HG03108 (cell line): ENCODE results near the gene JMJD7.

ENCODE experiments used
- ATAC-seq: cut with Tn5 transposase; IDR thresholded peaks from one replicate; pipeline ENCODE4 v1.9.1; 2021; ENCODE audit warnings: moderate library complexity; ENCODE audit not compliant: unreplicated experiment

The JMJD7 gene

DNA sequence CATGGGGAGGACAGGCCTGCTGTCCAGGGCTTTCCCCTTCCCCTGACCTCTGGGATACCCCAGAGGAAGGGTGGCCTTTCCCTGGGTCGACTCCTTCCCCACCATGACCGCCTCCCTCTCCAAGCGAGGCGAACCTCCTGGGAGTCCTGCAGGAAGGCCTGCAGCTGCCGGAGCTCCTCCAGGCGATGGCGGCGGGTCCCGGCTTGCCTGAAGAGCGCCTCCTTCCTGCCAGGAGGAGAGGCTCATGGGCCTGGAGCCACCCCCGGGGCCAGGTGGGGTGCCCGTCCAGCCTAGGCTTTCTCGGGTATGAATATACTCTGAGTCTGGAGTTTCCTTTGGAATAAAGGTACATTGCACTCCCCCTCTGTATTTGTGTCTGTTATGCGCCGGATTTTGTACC is 30.9 kb downstream of the JMJD7 start:
- ATAC-seq = no peak

DNA sequence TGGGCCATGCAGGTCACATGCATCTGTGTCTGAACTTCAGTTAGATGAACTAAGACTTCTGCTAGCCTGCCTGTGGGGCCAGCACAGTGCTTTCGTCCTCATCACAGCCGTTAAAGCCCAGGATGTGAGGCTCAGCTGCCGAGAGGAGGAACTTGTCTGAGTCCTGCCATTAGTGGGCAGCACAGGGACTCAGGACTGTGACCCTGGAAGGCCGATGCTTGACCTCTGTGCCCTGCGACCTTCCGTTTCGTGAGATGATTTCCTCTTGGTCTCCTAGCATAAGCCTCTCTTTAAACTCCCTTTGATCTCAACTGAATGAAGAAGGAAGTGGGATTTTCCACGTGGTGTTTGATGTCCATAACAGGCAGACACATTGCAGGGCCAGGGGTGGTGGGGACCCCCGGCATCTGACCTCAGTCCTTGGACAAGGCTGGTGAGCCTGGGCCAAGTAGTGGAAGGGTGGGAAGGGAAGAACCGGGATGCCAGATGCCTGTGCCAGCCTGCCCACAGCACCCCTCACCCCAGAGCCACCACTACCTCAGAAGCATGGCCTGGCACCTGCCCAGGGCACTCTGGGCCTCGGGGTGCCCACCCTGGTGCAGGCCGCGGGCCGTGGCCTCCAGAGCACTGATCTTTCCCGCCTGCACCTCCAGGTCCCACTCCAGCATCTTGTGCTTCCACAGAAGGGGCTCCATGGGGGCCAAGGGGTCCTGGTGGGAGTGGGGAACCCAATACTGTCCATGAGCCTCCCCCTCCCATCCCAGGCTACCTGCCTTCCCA is 32.3 kb downstream of the JMJD7 start:
- no peak for ATAC-seq

DNA sequence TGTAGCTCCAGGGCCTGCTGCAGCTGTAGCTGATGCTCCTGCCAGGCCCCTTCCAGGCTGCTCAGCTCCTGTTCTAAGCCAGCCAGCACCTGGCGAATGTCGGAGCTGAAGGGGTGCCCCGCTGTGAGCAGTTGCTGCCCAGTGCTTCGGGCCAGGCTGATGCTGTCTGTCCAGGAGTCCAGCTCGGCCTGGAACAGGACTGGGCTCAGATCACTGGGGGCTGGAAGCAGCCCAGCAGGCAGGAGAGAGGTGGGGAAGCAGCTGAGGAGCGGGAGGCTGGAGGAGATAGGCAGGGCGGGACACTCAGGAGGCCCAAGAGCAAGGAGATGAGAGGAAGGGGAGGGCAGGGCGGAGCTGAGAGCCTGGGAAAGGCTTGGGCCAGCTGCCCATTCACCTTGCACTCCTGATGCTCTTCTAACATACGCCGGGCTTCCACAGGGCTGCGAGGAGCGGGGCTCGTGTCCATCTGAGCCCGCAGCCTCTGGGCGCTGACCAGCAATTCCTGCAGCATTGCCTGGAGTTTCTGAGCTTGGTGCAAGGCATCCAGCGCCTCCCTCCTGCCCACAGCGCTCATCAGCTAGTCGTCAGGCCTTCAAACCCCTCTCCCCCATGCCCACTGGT is 34.0 kb downstream of the JMJD7 start:
- no peak for ATAC-seq

DNA sequence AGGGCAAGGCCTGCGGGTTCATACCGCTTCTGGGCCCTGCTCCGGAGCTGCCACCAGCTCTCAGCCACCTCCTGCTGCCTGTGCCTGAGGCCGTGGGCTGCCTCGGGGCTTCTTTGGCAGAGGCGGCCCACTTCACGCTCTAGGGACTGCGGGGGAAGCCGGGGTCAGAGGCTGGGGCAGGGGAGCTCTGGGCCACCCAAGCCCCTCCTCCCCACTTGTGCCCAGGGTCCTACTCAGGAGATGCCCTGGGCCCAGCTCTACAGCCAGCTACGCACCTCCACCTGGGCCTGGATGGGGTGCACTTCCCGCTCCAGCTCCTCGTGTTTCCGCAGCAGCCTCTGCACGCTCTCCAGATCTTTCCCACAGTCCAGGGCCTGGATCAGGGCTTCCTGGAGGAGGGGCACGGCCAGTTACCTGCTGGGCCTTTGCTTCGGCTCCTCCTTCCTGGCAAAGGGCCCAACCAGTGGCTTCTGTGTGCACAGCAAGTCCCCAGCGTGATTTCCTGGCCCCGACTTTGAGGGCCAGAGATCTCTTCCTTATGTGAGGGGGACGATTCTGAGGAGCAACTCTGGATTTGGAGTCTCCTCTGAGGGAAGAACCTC is 34.7 kb downstream of the JMJD7 start:
- ATAC-seq = no peak

DNA sequence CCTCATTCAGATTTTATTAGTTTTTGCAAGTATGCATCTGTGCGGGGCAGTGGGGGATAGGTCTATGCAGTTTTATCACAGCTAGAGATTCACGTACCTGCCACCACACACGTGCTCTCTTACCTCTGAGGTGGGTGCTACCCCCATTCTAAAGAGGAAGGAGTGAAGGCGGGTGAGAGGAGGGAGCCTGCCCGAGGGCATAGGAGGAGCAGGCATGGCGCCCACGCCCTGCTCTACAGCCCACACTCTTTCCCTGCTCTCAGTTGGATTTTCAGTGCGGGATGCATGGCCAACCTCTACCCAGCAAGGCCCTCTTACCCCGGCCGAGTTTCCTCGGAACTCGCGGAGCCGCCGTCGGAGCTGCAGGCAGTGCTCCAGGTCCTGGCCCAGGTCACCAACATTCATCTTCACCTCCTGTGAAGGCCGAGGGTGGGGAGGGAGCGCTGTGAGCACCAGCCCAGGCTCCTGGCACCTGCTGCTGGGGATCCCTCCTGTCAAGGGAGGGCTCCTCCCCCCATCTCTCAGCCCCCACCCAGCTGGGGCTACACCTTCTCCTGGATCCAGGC is 37.7 kb downstream of the JMJD7 start:
- ATAC-seq = no peak

DNA sequence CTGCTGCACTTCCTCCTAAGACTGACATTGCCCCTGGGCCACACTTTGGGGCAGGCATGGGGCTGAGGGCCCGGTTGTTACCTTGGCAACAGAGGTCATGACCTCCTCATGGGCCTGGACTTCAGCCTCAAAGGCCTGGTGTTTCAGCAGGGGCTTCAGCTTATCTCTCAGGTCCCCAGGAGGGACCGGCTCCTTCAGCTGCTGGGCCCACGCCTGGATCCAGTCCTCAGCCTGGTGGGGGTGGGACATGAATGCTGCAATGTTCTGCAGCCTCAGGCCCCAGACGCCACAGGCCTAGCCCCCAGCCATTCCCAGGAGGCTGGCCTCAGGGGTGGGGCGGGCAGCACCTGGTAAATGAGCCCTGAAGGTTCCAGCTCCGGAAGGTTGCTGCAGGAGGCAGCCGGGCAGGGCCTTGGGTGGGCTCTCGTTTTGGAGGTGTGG is 38.4 kb downstream of the JMJD7 start:
- no peak for ATAC-seq

DNA sequence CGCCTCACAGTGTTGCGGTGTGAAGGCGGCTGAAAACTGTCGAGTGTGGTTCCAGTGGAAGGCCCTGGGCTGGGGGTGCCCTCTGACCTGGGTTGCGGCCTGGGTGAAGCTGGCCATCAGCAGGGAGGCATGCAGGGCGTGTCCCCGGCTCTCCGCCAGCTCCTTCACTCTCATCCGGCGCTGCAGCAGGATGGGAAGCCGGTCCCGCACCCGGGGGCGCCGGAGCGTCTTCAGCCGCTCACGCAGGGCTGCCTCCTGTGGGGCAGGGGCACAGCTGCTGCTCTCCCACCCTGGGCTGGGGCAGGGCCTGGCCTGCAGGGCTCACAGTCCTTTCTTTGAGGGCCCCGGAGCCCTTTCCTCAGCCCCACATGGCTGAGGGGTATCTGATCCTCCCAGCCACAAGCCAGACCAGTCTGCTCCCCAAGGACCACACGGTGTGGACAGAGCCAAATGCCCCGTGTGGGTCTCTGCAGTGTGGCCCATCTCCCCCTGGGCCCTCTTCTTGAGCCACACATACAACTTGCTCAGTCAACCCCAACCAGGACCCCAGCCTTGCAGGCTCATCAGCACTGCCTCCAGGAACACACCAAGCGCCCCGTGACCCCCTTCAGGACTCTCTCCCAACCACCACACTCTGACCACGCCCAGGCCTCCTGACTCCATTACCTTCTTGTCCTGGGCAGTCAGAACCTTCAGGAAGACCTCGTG is 39.1 kb downstream of the JMJD7 start:
- no peak for ATAC-seq

DNA sequence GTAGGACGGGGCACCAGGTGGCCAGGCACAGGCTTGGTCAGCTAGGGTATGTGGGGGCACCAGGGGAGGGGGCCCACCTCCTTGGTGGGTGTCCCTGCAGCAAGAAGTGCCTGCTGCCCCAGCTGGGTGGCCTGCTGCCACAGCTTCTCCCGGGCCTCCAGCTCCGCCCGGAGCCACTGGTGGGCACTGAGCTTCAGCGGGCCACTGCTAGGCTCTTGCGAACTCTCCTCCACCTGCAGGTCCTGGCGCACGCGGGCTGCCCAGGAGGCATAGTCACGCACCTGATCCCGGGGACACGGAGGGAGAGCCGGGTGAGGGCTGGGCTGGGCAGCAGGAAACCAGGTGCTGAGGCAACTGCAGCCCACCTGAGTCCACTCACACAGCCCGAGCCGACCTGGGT is 40.4 kb downstream of the JMJD7 start:
- no peak for ATAC-seq

DNA sequence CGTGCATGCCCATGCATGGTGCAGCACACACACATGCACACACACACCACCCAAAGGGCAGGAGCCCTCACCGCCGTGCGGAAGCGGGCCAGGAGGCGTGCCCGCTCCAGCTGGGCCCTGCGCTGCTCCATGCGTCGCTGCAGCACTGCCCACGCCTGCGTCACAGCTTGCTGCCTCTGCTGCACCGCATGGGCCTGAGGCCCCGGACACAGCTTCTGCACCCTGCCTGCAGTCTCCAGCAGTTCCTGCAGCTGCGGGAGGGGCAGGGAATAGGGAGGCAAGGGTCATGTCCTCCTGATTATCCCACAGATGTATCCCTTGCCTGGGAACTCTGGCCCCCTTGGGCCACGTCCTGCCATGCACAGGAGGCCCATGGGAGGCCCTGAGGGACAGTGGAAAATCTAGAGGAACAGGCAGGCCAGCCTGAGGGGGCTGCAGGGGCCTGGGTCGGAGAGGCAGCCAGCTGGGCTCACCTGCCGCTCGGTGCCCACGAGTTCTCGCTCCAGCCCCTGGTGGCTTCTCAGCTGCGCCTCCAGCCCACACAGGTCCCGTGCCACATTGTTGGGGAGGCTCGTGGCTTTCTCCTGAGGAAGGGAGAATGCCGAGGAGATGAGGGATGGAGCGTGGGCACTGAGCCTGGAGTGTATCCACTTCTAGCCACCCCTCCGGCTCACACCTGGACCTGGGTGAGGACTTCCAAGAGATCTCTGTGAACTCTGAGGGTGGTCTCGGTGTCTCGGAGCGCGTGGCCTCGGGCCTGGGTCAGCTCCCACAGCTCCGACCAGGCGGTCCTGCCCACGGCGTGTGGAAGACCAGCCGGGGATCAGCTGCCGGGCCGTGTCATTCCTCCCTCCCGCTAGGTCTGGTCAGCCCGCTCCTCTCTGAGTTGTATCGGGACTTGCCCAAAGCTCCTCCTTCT is 42.1 kb downstream of the JMJD7 start:
- ATAC-seq = no peak

DNA sequence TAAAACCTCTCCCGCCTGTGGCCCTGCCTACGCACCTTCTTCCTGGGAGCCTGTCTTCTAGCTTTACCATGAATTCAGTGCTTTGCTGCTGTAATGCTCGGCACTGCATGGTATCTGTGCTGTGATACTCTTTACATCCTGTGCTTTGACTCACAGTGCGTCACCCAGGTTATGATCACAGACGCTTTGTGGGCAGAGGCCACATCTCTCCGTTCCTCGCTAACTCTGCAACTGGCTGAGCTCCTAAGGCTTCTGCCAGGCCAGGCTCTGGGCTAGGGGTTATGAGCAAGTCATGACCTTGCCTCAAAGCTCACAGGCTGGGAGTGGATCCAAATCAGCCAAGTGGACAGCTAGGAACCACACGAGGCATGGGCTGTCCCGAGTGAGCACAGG is 42.8 kb downstream of the JMJD7 start:
- no peak for ATAC-seq

DNA sequence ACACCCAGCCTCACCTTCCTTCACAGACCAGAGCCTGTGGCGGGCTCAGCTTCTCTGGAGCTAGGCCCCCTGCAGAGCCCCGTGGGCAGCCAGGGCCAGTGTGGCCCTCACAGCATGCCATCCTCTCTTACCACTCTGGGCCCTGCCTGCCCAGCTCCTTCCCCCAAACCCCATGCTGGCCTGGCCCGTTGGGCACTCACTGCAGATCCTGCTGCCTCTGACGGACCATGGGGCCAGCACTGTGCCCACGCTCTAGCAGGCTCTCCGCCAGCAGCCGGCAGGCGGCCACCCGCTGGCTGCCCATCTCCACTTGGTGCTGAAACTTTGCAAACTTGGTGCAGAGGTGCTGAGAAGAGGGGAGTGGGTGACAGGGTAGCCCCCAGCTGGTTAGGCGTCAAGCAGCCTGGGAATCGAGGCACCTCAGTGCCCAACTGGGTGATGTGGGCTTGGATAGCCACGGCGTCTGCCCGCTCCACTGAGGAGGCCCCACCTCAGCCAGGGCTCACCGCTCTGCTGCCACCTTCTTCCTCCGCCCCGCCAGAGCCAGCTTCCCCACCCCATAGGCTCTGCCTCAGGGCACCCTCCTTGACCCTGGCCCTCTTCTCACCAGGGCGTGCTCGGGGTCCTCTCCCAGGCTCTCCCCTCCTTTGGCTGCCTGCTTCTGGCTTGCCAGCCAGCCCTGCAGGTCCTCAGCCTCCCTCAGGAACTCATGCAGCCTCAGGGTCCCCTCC is 43.4 kb downstream of the JMJD7 start:
- ATAC-seq = no peak

DNA sequence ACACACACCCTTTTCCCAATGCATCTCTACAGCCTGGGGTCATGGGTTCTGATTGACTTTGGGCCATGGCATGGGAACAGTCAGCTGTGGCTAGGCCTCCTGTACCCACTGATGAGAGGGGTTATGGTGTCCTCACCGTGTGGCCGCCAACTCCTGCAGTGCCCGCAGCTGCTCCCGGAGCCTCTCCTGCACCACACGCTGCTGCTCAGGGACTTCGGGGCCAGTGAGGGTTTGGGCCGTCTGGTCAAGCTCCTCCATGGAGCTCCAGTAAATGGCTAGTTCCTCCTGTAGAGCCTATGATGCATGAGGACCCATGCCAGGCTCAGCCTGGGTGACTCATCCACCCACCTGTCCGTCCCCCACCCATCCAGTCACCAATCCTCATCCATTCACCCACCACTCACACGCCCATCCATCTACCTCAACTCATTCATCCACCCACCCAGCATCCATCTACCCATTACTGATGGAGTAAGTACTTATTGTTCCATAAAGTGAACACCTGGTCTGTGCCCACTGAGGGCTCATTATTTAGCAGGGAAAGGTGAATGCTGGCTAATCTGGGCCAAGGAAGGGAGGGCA is 44.4 kb downstream of the JMJD7 start:
- no peak for ATAC-seq

DNA sequence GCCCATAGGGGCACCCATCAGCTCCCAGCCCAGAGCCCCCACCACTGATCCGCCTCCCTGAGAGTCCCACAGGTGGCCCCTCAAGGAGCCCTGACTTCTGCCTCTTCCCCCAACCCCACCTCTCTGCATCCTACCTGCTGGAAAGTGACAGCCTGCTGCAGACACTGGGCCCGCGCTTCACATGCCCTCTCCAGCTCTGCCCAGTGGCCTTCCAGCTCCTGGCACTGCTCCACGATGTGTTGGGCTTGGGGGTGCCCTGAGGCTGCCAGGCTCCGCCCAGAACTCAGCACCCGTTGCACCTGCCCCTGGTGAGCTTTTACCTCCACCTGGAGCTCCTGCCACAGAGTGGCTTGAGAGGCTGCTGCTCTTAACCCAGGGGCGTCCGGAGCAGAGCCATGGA is 45.8 kb downstream of the JMJD7 start:
- ATAC-seq = no peak

DNA sequence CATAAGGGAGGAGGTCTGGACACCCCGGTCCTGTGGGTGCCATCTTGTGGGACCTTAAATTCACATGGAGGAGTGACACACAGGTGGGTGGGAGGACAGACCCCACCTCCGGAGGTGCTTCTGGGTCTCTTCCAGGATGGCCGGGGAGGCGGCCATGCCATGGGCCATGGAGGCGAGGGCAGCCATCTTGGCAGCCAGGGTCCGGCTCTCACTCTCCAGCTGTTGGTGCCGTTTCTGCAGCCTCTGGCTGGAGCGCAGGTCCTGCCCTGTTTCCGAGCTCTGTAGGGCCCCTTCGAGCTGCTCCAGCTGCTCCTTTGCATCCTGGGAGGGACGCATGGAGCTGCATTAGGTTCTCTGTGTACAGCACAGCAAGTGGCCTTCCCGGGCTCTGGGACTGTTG is 46.8 kb downstream of the JMJD7 start:
- ATAC-seq = no peak

DNA sequence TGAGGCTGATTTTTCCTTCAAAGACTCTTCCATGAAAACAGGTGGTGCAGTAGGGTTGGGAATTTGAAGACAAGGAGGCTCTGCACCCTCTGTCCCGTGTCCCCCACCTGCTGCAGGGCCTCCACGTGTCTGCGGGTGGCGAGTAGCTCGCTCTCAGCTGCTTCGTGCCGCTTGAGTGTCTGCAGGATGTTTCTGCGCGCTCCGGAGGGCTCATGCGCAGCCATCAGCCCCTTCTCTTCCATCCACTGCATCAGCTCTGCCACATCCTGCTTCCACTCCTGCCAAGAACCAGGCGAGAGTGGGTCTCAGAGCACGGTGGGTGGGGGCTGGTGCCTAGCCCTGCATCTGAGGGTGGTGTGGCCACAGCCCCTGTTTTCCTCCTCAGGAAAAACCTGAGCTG is 48.1 kb downstream of the JMJD7 start:
- ATAC-seq = no peak

DNA sequence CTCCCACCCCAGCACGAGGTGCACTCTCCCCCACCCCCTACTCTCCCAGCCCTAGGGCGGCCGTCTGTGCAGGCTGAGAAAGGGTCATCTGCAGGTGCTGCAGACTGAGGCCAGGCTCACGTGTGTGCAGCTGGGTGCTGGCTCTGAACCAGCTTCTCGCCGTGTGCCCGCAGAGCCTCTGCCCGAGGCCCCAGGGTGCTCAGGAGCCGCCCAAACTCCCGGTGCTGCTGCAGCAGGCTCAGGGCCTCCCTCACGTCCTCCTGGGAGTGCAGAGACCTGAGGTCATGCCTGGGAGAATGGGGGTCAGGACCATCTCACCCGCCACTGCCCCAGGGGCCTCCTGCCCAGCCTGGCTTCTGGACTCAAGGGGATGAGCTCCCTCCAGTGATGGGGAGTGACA is 48.8 kb downstream of the JMJD7 start:
- ATAC-seq = no peak

DNA sequence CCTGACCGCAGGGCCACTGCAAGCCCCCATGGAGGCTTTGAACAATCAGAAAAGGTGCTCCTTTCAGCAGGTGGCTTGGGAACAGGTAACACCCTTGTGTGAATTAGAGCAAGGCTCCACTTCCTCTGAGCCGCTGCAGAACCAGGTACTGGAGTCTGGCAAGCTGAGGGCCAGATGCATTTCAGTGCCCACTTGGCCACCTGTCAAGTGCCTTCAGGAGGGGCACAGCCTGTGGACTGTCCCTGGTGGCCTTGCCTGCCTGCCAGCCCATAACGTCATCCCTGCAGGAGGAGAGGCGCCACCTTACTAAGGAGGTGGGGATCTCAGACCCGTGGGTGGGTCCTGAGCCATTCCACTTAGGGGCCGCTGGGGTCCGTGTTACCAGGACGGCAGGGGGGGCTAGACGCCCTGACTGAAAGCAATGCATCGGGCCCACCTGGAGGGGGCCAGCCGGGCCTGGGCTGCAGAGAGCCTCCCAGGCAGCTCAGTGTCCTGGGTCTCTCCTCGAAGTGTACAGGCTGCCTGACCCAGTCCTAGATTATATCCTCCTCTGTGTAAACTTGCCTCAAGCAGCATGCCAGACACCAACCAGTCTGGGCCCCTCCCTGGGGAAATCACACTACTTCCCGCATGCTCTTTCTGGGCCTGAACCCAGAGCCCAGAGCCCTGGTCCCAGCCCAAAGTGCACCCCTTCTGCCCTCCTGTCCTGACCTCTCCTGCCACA is 49.9 kb downstream of the JMJD7 start:
- ATAC-seq = no peak

DNA sequence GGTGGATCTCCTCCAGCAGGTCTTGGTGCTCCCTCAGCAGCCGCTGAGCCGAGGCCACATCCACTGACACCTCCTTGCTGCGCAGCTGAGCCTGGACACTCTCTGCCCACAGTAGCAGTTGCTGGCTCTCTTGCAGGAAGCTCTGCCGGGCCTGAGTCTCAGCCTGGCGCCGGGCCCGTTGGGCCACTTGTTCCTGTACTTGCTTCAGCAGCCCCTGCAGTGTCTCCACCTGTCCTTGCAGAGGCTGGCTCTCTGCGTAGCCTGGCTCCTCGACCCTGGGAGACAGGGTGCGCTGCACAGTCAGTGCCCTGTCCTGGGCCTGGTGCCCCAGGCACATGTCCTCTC is 50.4 kb downstream of the JMJD7 start:
- ATAC-seq = no peak

DNA sequence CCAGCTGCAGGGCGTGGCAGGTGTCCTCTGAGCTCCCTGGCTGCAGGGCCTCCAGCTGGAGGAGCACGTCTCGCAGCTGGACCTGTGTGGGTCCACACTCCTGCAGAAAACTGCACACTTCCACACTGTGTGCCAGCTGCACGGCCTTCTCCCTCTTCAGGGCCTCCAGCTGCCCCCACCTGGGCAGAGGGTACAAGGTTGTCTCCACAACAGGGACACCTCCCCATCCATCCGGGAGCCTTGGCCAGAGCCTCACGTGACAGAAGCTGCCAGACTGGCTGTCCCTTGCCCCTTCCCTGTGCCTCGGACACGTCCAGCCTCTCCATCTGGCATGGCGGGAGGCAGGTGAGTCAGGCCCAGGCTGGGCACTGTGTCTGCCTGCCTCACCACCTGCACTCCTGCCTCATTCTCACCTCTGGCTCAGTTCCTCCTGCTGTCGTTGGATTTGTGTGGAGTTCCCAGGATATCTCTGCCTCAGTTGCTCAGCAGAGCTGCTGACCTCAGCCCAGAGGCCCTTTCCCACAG is 51.5 kb downstream of the JMJD7 start:
- no peak for ATAC-seq
